Gastroesophageal sphincter (tissue), 3 donors: ENCODE data around the gene LTB4R.

Experiments used
- EP300 ChIP-seq: sonication (generic); formaldehyde crosslinking; IDR thresholded peaks from one replicate; pipeline ENCODE4 v1.6.1; 2017; ENCODE audit warnings: antibody characterized with exemption, mild to moderate bottlenecking
- TF ChIP-seq, protein P1 (sequence below), 4 experiments: fragments of 200-600 bp in 2 of 4; fragments of 450-650 bp in 2 of 4; sonication (generic) in 1 of 4; IDR thresholded peaks; one replicate each; pipeline ENCODE4 v1.5.1; 2017 to 2019; ENCODE audit warnings: antibody characterized with exemption in 4 of 4, mild to moderate bottlenecking in 2 of 4, moderate library complexity in 2 of 4

DNA sequence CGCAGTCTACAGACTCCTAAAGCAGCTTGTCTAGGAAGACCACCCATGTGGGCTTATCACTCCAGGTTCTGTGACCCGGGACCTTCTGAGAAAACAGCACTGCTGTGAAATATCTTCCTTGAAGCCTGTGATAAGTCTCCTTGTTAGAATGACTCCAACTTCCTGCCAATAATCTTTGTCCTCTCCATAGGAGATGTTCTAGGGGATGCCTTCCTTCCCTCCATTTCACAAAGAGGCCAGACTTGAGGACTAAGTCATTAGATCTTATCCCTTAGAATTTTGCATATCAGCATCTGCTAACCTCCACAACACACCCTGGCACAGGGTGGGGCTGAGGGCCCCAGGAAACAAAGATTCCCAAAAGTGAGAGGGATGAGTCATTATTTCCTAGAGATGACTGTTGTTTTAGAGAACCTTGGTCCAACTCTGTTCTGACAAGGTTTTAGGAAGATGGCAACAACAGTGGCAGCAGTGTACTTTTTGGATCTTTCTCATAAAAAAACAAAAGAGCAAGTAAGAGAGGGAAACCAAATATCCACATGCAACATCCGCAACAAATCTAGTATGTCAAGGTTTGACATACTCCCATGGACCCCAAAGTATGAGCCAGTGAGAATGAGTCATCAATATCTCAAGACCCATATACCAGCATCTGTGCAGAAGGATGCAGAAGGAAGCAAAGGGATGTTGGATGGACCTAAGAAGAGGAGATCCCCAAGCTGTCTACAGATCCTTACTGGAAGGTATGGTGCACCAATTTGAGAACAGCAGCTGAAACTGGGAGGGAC is 6.0 kb downstream of the LTB4R start:
- TF ChIP-seq, protein P1, sequence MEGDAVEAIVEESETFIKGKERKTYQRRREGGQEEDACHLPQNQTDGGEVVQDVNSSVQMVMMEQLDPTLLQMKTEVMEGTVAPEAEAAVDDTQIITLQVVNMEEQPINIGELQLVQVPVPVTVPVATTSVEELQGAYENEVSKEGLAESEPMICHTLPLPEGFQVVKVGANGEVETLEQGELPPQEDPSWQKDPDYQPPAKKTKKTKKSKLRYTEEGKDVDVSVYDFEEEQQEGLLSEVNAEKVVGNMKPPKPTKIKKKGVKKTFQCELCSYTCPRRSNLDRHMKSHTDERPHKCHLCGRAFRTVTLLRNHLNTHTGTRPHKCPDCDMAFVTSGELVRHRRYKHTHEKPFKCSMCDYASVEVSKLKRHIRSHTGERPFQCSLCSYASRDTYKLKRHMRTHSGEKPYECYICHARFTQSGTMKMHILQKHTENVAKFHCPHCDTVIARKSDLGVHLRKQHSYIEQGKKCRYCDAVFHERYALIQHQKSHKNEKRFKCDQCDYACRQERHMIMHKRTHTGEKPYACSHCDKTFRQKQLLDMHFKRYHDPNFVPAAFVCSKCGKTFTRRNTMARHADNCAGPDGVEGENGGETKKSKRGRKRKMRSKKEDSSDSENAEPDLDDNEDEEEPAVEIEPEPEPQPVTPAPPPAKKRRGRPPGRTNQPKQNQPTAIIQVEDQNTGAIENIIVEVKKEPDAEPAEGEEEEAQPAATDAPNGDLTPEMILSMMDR (IDR thresholded peaks at IDR 0.05), result no peak
- TF ChIP-seq EP300, result no peak
